HepG2 (cell line): ENCODE results near the gene SPRED2. TPM values are rescaled to one million over a fixed set of nuclear protein-coding genes. Genes with fewer than 3 reads are reported as not detected.

ENCODE experiments used
- MEF2D ChIP-seq: sonication (generic); formaldehyde crosslinking; IDR thresholded peaks from 2 replicates; pipeline ENCODE4 v1.5.1; 2020; ENCODE audit warnings: mild to moderate bottlenecking, missing genetic modification reagents
- SALL1 ChIP-seq: sonication (generic); formaldehyde crosslinking; IDR thresholded peaks from 2 replicates; pipeline ENCODE4 v1.8.0; 2022; ENCODE audit warnings: mild to moderate bottlenecking, missing genetic modification reagents
- SOX5 ChIP-seq: IDR thresholded peaks from 2 replicates; pipeline ENCODE4 v1.6.1; 2016; ENCODE audit warnings: borderline replicate concordance
- SP5 ChIP-seq: IDR thresholded peaks from 2 replicates; pipeline ENCODE4 v1.6.1; 2016; ENCODE audit warnings: low read depth, borderline replicate concordance
- SRF ChIP-seq: IDR thresholded peaks from 2 replicates; pipeline ENCODE4 v1.6.1; 2011; ENCODE audit warnings: mild to moderate bottlenecking, low read depth, low read length, moderate library complexity
- ZFP36 ChIP-seq: fragments of 150-350 bp; IDR thresholded peaks from 2 replicates; pipeline ENCODE4 v1.6.1; 2018; ENCODE audit warnings: borderline replicate concordance, low read length, low read depth; ENCODE audit not compliant: partially characterized antibody
- ZNF687 ChIP-seq: sonication (generic); formaldehyde crosslinking; IDR thresholded peaks from 2 replicates; pipeline ENCODE4 v1.5.1; 2020; ENCODE audit warnings: mild to moderate bottlenecking, missing genetic modification reagents, moderate library complexity
- ZNF770 ChIP-seq: sonication (generic); formaldehyde crosslinking; IDR thresholded peaks from 2 replicates; pipeline ENCODE4 v1.5.0; 2020; ENCODE audit warnings: mild to moderate bottlenecking, missing genetic modification reagents
- polyA plus RNA-seq, 8 experiments: library from polyadenylated mRNA; depleted of rRNA in 3 of 8; stranded (reverse) in 7 of 8; unstranded in 1 of 8; fragments of >200 nt; fragmentation: Illumina TruSeq in 4 of 8; extraction: Trizol in 4 of 8; gene quantifications; 2 replicates each; pipeline versions ENCODE4 v1.2.1 to v1.2.3, GENCODE V29; 2011 to 2016; ENCODE audit warnings: low read depth in 4 of 8, missing spikeins in 1 of 8, mixed read lengths in 1 of 8; ENCODE audit not compliant: insufficient read depth in 1 of 8
- total RNA-seq, 5 experiments: library from RNA; depleted of rRNA; stranded (reverse); fragments of >200 nt; fragmentation: Illumina TruSeq; extraction: Trizol; gene quantifications; 2 replicates each; pipeline ENCODE4 v1.2.3, GENCODE V29; 2016; ENCODE audit warnings: low read depth in 1 of 5
- TF ChIP-seq, protein P1 (sequence below): sonication (generic); formaldehyde crosslinking; IDR thresholded peaks from 2 replicates; pipeline ENCODE4 v1.5.1; 2020; ENCODE audit warnings: mild to moderate bottlenecking, missing genetic modification reagents
- TF ChIP-seq, protein P2 (sequence below): sonication (generic); formaldehyde crosslinking; IDR thresholded peaks from 2 replicates; pipeline ENCODE4 v1.4.0; 2020; ENCODE audit warnings: missing genetic modification reagents
- TF ChIP-seq, protein P3 (sequence below): sonication (generic); formaldehyde crosslinking; conservative IDR thresholded peaks from 2 replicates; pipeline ENCODE4 v1.8.1; 2023; ENCODE audit warnings: missing genetic modification reagents

Gene SPRED2
- total and polyA plus RNA-seq, 2 of the 13 experiments (the other 11 are each of a cell fraction or from before 2014, with no cell fraction given) = 13.0 to 37.0 TPM

GRCh38 chr2:65383541-65384488 is 48.6 kb downstream of the SPRED2 start (continued):
- TF ChIP-seq ZNF687 (CRISPR knock-in tag) (peak; percentile 92), SP5 (CRISPR knock-in tag) (0 out of 2 replicates have a peak, but pooled peaks have one; percentile 10), SOX5 (CRISPR knock-in tag) (peak; percentile 15; the same call in 1 of the 2 replicates), ZFP36 (no peak), SRF (no peak), SALL1 (CRISPR knock-in tag) (peak; percentile 36; the same call in 1 of the 2 replicates), ZNF770 (CRISPR knock-in tag) (peak; percentile 86), MEF2D (CRISPR knock-in tag) (peak; percentile 76; the same call in 1 of the 2 replicates)
- TF ChIP-seq, protein P1, sequence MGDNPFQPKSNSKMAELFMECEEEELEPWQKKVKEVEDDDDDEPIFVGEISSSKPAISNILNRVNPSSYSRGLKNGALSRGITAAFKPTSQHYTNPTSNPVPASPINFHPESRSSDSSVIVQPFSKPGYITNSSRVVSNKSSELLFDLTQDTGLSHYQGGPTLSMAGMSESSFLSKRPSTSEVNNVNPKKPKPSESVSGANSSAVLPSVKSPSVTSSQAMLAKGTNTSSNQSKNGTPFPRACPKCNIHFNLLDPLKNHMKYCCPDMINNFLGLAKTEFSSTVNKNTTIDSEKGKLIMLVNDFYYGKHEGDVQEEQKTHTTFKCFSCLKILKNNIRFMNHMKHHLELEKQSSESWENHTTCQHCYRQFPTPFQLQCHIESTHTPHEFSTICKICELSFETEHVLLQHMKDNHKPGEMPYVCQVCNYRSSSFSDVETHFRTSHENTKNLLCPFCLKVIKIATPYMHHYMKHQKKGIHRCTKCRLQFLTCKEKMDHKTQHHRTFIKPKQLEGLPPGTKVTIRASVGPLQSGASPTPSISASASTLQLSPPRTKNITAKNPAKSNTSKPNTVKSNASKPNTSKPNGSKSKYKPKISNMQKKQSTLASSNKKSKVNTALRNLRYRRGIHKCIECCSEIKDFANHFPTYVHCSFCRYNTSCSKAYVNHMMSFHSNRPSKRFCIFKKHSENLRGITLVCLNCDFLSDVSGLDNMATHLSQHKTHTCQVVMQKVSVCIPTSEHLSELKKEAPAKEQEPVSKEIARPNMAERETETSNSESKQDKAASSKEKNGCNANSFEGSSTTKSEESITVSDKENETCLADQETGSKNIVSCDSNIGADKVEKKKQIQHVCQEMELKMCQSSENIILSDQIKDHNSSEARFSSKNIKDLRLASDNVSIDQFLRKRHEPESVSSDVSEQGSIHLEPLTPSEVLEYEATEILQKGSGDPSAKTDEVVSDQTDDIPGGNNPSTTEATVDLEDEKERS (CRISPR knock-in tag) = 0 out of 2 replicates have a peak, but pooled peaks have one; percentile 52
- TF ChIP-seq, protein P2, sequence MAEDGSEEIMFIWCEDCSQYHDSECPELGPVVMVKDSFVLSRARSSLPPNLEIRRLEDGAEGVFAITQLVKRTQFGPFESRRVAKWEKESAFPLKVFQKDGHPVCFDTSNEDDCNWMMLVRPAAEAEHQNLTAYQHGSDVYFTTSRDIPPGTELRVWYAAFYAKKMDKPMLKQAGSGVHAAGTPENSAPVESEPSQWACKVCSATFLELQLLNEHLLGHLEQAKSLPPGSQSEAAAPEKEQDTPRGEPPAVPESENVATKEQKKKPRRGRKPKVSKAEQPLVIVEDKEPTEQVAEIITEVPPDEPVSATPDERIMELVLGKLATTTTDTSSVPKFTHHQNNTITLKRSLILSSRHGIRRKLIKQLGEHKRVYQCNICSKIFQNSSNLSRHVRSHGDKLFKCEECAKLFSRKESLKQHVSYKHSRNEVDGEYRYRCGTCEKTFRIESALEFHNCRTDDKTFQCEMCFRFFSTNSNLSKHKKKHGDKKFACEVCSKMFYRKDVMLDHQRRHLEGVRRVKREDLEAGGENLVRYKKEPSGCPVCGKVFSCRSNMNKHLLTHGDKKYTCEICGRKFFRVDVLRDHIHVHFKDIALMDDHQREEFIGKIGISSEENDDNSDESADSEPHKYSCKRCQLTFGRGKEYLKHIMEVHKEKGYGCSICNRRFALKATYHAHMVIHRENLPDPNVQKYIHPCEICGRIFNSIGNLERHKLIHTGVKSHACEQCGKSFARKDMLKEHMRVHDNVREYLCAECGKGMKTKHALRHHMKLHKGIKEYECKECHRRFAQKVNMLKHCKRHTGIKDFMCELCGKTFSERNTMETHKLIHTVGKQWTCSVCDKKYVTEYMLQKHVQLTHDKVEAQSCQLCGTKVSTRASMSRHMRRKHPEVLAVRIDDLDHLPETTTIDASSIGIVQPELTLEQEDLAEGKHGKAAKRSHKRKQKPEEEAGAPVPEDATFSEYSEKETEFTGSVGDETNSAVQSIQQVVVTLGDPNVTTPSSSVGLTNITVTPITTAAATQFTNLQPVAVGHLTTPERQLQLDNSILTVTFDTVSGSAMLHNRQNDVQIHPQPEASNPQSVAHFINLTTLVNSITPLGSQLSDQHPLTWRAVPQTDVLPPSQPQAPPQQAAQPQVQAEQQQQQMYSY = peak; percentile 66; the same call in 1 of the 2 replicates
- TF ChIP-seq, protein P3, sequence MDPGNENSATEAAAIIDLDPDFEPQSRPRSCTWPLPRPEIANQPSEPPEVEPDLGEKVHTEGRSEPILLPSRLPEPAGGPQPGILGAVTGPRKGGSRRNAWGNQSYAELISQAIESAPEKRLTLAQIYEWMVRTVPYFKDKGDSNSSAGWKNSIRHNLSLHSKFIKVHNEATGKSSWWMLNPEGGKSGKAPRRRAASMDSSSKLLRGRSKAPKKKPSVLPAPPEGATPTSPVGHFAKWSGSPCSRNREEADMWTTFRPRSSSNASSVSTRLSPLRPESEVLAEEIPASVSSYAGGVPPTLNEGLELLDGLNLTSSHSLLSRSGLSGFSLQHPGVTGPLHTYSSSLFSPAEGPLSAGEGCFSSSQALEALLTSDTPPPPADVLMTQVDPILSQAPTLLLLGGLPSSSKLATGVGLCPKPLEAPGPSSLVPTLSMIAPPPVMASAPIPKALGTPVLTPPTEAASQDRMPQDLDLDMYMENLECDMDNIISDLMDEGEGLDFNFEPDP (CRISPR knock-in tag) = no peak
